Stimulated activated CD4-positive, alpha-beta T cell treated with anti-CD3 and anti-CD28 coated beads, Interleukin-15, amount 100 ng/mL, for 24 hours (primary cell): ENCODE data around the gene TTI1.

Experiments used
- DNase-seq: peaks from one replicate; pipeline ENCODE4 v3.0.0-alpha.2; 2020

Gene TTI1

DNA sequence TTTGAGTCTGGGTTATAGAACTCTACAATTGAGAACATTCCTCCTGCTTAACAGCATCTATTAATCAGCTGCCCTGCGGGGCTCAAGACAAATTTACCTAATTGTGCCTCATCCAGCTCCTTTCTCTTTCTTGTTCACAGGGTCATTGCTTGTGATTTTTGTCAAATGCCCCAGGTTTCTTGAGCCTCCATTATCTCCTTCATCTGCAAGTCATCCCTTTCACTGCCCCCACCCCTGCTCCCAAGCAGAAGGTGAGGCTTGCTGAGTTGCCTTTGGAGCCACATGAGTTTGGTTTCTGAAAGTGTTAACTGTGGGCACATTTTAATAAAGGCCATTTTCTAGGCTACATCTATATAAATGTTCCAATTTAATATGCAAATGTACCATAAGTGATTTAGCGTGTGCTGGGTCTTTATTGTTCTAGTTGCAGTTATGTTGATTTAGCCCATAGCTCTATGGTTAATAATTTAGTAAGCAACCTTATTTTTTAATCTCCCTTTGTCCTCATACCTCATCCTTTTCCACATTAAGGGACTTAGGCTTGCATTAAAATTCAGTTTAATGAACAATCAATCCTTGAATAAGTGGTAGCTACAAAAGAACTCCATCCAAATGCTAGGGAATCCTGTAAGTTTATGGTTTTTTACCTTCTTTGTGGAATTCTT is 74.3 kb downstream of the TTI1 start:
- DNase-seq: no peak

DNA sequence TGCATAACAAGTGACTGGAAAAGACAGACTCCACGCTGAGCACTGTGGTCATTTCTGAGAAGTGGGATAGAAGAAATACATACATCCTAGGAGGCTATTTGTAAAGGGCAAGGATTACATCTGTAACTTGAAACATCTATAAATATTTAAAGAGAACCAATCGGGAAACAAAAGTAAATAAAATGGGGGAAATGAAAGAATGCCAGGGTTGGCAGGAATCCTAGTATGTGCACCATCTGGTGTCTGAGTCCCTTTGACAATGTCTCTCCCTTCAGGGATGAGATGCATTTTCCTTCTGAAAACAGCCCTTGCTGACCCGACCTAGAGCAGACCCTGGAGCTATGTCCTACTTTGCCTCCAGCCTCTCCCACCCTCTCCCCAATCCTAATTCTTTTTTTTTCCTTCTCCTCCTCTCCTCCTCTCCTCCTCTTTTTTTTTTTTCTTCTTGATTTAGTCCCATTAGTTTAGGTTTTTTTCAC is 77.1 kb downstream of the TTI1 start:
- DNase-seq: no peak

DNA sequence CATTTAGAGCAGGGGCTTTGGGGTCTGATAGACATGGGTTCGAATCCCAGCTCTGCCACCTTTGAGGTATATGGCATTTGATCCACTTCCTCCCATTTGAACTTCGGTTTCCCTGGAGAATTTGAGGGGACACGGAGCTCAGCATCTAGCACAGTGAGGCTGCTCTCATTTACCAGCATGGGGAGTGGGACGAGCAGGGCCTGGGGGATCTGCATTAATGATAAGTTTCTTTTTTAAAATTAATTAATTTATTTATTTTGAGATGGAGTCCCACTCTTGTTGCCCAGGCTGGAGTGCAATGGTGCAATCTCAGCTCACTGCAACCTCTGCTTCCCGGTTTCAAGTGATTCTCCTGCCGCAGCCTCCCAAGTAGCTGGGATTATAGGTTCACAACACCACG is 77.7 kb downstream of the TTI1 start:
- no peak for DNase-seq

DNA sequence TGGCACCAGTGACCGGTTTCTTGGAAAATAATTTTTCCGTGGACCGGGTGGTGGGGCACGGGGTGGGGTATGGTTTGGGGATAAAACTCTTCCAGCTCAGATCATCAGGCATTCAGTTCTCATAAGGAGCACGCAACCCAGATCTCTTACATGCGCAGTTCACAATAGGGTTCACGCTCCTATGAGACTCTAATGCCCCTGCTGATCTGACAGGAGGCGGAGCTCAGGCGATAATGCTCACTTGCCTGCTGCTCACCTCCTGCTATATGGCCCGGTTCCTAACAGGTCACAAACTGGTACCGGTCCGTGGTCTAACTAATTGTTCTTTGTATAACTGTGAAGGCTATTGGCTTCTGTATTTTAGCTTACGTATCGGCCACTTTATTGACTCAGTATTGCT is 78.6 kb downstream of the TTI1 start:
- no peak for DNase-seq

DNA sequence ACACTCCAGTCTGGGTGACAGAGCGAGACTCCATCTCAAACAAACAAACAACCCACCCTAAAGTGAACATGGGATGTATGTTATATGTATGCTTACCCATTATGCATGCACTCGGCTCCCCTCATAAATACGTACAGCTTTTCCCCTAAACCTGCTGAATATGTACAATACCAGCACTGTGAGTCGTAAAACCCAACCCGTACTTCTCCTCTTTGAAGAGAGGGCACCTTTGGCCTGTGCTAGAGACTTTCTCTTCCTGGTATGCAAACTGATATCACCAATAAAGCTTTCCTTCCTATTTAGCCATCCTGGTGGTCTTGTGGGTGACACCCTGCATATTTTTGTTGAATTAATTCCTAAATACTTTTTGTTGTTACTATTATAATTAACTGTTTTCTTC is 79.1 kb downstream of the TTI1 start:
- no peak for DNase-seq

DNA sequence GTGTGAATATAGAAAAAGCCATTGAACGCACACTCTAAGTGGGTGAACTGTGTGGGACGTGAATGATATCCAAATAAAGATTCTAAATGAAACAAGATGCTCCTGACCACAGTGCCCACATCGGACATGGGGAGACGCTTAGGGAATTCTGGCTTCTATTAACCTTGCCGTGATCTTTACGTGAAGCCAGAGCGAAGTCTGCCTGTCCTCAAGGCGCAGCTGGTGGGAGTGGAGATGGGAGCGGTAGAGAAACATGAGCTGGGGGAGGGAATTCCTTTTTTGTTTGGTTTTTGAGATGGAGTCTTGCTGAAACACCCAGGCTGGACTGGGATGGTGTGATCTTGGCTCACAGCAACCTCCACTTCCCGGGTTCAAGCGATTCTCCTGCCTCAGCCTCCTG is 84.3 kb downstream of the TTI1 start:
- no peak for DNase-seq

DNA sequence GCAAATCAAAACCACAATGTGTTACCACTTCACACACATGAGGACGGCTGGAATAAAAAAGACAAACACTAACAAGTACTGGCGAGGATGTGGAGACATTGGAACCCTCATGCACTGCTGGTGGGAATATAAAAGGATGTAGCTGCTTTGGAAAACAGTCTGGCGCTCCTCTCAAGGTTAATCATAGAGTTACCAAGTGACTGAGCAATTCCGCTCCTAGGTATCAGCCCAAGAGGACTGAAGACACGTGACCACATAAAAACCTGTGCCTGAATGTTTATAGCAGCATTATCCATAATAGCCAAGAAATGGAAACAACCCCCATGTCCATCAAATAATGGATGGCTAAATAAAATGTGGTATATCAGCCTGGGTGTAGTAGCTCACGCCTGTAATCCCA is 85.3 kb downstream of the TTI1 start:
- DNase-seq: no peak

DNA sequence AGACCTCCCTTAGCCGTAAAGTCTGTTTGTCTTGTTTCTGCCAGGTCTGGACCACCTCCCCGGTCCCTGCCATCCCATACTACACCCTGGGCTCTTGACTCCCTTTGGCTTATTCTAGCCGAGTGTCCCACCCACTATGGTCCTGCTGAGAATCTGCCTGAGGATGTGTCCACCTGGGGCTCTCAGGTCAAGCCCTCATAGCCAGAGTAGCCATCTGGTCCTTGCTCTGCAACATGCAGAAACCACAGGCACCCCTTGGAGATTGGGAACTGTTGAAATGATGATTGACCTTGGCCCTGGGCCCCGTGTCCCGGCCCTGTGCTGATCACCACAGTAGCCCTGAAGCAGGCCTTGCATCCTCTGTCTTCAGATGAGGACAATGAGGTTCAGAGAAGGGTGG is 86.3 kb downstream of the TTI1 start:
- no peak for DNase-seq

DNA sequence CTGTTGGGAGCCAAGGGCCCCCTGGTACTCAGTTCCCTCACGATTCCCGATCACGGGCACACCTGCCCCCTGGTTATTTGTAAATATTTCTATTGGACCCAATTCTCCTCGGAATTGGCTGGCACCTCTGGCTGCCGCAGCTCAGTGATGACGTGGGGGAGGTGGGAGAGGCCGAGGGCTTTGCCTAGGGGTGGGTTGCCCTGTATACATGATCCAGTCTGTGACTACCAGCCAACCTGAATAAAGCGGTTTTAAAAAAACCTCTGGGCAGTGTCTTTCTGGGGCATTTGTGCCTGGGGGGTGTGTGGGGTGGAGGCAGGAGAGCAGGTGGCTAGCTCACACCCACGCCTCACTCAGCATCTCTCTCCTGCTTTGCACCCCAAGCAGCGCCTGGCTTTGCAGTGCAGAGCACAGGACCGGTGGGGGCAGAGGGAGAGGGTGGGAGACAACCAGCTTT is 88.1 kb downstream of the TTI1 start:
- no peak for DNase-seq

DNA sequence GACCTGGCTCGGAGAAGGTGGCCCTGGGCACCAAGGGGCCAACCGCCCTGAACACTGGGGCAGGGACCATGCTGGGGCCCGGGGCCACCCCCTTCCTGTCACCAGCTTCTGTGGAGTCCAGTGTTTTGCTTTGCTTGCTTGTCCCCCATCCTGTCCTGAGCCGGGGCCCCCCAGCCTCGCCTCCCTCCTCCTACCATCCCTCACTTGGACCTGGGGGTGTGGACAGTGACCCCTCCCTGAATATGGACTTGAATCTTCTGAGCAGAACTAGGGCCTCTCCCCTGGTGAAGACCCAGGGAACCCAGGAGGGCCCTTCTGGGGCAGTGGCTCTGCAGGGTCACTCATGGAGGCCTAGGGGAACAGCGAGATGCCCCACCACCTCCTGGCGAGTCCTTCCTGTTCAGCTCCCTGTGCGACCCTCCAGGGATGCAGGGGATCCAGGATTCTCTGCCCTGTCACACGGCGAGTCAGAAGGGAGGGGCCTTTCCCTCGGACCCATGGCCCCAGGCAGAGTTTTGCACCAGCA is 88.7 kb downstream of the TTI1 start:
- DNase-seq: no peak

DNA sequence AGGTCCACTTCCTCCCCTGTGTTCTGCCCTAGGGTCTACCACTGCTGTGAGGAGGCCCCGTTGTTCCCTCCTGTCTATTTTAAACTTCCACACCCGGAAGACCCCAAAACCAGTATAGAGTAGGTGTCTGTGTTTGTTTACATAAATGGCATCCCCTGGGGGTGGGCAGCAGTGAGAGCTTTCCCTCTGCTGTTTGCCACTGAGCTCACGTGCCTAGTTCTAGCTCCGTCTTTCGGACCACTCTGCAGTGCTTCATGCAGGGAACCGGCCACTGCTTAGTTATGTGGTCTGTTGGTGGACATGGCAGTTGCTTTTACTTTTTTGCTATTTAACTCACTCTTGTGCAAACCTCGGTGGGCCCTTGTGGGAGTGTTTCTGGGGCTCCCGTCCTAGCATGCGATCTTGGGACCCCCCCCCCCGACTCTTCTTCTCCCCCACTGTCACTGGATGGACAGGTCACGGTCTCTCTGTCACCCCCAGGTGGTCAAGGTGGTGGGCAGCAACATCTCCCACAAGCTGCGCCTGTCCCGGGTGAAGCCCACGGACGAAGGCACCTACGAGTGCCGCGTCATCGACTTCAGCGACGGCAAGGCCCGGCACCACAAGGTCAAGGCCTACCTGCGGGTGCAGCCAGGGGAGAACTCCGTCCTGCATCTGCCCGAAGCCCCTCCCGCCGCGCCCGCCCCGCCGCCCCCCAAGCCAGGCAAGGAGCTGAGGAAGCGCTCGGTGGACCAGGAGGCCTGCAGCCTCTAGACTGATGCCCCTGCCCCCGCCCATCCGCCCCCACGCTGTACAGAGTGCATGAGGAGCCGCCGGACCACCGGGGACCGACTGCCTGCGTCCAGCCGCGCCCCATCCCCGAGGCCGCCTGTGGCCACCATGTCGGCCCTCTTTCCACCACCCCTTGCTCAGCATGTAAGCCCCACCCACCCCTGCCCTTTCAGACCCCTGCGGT is 89.5 kb downstream of the TTI1 start:
- DNase-seq: no peak

DNA sequence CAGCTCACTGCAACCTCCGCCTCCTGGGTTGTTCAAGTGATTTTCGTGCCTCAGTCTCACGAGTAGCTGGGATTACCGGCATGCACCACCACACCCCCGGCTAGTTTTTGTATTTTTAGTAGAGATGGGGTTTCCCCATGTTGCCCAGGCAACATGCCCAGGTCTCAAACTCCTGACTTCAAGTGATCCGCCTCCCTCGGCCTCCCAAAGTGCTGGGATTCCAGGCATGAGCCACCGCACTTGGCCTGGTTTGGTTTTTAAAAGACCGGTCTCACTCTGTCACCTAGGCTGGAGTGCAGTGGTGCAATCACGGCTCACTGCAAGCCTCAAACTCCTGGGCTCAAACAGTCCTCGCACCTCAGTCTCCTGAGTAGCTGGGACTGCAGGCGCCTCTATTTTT is 90.2 kb downstream of the TTI1 start:
- DNase-seq: no peak

DNA sequence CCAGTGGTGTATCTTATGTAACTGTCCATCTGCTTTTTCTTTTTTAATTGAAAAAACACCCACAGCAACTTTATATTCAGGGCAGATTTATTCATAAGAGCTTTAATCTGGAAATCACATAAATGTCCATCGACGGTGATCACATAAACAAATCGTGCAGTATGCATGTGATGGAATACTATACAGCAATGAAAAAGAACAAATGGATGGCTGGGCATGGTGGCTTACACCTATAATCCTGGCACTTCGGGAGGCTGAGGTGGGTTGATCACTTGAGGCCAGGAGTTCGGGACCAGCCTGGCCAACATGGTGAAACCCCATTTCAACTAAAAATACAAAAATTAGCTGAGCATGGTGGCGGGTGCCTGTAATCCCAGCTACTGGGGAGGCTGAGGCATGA is 91.3 kb downstream of the TTI1 start:
- DNase-seq: no peak

DNA sequence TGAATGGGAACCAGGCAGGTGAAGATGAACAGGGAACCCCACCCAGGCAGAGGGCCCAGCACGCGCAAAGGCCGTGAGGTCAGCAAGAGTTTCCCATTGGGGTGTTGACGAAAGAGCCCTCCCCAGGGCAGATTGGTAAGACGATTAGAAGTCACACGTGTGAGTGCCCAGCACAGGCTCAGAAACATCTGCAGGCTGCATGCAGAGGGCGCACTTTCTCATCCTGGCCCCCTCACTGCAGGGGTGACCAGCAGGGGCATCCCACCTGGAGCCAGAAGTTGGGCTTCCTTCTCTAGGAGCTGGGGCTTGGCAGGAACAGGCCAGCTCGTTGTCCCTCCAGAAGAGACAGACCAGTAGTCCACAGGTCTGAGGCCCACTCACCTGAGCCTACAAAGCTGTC is 91.9 kb downstream of the TTI1 start:
- DNase-seq: no peak

DNA sequence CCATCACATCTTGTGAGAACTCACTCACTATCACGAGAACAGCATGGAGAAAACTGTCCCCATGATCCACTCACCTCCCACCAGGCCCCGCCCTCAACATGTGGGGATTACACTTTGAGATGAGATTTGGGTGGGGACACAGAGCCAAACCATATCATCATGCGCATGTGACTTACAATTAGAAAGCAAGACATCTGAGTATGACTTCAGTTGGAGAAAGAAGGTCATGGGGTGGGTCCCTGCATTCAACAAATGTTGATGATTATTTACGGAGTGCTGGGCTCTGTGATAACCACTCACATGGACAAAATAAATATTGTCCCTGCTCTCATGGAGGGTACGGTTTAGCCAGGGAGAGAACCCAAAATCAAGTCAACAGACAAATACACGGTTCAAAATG is 92.4 kb downstream of the TTI1 start:
- no peak for DNase-seq

DNA sequence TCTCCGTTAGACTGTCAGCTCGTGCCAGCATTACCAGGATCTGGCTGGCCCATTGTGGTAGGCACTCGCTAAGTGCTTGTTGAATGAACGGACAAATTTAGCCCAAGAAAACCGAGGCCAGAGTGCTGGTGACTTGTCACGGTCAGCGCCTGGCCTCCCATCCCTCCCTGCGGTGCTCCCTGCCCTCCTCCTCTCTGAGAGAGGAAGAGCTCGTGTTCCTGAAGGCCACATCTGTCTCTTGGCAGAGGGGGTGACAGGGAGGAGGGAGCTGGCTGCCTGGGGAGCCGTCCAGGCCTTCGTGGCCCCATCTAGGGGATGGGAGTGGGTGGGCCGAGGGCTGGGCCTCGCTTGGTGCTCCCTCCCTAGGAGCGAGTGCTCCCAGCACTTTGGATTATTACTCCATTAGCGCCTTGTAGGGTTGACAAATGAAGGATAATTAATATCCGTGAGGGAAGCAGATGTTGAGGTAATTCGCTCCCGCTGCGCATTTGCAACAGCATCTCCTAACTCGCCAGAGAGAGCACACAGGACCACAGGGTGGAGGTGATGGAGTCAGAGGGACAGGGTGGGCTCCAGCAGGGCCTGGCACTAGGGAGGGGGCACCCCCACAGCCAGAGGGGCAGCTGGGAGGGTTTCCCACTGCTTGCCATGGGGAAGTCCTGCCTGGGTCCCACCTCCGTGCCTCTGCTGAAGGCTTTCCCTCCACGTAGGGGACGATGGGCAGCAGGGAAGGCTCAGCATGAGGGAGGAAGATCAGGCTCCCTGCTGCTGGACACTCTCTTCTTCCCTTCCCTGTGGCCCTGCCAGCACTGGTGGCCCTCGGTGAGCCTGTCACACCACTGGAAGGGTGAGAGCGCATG is 93.3 kb downstream of the TTI1 start:
- no peak for DNase-seq

DNA sequence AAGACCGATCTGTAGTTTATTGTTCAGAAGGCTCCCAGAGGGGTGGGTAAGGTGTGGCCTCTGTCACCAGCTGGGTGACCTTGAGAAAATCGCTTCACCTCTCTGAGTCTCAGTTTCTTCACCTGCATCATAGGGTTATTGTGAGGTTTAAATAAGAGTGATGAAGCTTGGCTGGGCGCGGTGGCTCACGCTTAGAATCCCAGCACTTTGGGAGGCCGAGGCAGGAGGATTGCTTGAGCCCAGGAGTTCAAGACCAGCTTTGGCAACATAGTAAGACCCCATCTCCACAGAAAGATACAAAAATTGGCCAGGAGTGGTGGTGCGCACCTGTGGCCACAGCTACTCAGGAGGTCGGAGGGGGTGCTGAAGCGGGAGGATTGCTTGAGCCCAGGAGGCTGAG is 94.3 kb downstream of the TTI1 start:
- no peak for DNase-seq

DNA sequence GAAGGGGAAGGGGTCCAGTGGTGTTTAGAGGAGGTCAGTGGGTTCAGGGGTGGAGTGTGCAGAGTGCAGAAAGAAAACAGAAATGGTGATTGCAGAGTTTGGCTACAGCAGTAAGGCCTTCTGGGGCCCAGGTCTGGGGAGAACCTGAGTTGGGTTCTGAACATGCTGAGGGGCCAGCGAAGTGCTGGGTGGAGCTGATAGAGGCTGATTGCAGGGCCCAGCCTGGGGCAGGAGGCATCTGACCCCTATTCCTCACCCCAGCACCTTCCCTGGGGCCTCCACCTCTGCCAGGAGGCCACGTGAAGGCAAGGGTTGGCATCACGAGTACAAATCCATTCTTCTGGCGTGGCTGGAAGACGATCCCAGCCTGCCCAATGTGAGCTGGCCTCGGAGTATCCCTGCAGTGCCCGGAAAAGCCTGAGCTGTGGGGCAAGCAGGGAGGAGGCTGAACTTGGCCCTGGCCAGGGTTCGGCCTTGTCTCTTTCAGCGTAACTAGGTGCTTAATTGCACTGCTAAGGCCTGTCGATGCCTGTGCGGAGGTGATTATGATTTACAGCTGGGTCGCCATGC is 95.0 kb downstream of the TTI1 start:
- no peak for DNase-seq

DNA sequence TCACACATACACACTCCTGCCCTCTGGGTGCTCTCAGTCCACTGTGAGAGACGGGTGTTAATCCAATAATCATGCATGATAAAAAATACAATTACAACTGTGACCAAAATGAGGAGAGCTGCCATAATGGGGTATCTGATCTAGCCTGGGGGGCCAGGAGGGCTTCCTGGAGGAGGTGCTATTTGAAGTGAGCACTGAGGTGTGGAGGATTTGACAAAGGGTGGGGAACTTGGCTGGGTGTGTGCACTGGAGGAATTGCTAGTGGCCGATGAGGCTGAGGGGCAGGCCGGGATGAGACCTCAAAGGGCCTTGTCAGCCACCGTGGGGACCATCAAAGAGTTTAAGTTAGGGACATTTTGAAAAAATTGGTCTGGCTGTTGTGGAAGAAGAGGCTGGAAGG is 95.6 kb downstream of the TTI1 start:
- DNase-seq: no peak

DNA sequence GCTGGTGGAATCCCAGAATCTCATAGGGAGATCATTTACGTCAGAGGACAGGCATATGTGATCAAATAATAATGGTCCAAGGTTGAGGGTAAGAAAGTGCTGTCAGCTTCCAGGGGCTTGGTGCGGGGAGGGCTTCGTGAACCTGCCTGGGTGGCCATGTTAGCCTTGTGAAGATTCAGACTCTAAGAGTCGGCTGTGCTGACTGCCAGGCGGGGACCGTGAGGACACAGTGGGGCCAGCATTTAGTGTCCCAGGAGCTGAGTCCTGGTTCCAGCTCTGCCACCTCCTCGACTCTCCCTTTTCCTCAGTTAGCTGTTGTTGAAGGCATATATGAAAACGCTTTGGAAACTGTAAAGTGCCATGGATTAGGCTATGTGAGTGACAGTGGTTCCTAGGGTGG is 96.8 kb downstream of the TTI1 start:
- no peak for DNase-seq

DNA sequence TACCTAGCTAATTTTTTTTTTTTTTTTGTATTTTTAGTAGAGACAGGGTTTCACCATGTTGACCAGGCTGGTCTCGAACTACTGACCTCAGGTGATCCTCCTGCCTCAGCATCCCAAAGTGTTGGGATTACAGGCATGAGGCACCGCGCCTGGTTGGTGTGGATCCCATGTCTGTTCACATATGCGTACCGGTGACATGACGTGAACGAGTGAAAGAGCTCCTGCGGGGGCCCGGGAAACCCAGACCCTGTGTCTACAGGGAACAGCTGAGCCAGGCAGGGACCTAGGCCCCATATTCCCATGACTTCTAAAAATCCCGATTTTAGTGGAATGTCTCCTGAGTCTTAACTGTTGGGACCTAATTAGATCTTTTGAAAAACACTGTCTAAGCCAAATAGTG is 97.2 kb downstream of the TTI1 start:
- no peak for DNase-seq

DNA sequence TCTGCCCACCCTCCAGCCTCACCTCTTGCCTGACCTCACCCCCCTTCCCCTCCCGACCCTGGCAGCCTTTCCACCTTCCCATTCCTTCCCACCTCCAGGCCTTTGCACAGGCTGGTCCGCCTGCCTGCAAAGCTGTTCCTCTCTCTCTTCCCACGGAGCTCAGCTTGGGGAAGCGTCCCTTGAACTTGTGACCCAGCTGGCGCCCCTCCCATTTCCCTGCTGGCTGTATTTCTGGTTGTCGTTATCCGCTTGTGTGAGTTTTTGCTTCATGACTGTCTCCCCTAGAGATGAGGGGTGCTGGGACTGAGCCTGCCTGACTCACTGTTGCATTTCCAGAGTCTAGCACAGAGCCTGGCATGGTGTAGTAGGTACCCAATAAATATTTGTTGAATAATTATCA is 97.8 kb downstream of the TTI1 start:
- no peak for DNase-seq
